ENCODE data around the gene NOC4L. TPM values are rescaled to one million over a fixed set of nuclear protein-coding genes. Genes with fewer than 3 reads are reported as not detected.

Gene NOC4L
- total RNA-seq, 1 experiment from 2014 or later = 41.4 TPM

DNA sequence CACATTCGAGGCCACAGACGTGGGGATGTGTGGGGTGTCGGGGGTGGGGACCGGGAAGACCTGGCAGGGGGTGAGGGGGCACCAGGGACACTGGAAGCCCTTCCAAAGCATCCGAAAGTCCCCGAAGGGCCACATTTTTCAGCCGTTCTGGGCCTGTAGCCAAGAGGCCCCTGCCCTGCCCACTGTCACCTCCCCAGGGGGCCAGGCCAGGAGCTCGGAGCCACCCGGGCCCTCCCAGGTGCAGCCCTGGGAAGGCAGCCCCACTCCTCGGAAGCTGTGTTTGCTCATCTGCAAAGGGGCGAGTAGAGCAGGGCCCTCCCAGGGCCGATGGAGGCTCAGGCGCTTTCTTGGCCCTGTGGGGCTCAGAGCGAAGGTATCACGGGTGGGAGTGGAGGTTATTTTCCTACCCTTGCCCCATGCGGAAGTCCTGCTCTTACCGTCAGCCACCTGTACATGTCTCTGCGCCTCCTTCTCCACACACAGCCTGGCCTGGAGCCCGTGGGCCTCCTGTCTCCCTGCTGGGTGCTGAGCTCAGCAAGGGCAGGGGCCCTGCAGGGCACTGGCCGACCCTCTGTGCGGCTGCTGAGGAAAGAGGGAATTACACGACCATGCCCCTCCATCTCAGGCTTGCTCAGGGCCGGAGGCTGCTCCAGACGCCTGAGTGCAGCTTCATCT lies 27.2 kb downstream of the NOC4L start:
- no peak overlapping the region for H3K27ac Mint-ChIP-seq
- peaks cover 23% of the 10 kb centered on the region for H3K27me3 Mint-ChIP-seq (ENCODE audit: low read depth)
- ChIA-PET CTCF (interaction anchor here (0.7 to 2.7 kb wide), 5 partner anchors 8 to 242 kb away, joined by 3 to 10 read pairs (median 5); no protein-coding TSS in a partner anchor), POLR2A (no interaction called here)
- DNase-seq (ENCODE audit: low spot score) (no peak), ATAC-seq (no peak)
- TF ChIP-seq ZNF396 (CRISPR knock-in tag; IDR thresholded peaks at IDR 0.05; ENCODE audit: borderline replicate concordance) (no peak), ZNF317 (CRISPR knock-in tag; IDR thresholded peaks at IDR 0.05; ENCODE audit: borderline replicate concordance, low read depth) (no peak), GTF2I (CRISPR knock-in tag; conservative IDR thresholded peaks at IDR 0.05) (no peak), IRF2 (CRISPR knock-in tag; IDR thresholded peaks at IDR 0.05; ENCODE audit: borderline replicate concordance, low read depth) (no peak)
- TF ChIP-seq, protein P1, sequence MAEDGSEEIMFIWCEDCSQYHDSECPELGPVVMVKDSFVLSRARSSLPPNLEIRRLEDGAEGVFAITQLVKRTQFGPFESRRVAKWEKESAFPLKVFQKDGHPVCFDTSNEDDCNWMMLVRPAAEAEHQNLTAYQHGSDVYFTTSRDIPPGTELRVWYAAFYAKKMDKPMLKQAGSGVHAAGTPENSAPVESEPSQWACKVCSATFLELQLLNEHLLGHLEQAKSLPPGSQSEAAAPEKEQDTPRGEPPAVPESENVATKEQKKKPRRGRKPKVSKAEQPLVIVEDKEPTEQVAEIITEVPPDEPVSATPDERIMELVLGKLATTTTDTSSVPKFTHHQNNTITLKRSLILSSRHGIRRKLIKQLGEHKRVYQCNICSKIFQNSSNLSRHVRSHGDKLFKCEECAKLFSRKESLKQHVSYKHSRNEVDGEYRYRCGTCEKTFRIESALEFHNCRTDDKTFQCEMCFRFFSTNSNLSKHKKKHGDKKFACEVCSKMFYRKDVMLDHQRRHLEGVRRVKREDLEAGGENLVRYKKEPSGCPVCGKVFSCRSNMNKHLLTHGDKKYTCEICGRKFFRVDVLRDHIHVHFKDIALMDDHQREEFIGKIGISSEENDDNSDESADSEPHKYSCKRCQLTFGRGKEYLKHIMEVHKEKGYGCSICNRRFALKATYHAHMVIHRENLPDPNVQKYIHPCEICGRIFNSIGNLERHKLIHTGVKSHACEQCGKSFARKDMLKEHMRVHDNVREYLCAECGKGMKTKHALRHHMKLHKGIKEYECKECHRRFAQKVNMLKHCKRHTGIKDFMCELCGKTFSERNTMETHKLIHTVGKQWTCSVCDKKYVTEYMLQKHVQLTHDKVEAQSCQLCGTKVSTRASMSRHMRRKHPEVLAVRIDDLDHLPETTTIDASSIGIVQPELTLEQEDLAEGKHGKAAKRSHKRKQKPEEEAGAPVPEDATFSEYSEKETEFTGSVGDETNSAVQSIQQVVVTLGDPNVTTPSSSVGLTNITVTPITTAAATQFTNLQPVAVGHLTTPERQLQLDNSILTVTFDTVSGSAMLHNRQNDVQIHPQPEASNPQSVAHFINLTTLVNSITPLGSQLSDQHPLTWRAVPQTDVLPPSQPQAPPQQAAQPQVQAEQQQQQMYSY (CRISPR knock-in tag; IDR thresholded peaks at IDR 0.05) = no peak
- TF ChIP-seq, protein P2, sequence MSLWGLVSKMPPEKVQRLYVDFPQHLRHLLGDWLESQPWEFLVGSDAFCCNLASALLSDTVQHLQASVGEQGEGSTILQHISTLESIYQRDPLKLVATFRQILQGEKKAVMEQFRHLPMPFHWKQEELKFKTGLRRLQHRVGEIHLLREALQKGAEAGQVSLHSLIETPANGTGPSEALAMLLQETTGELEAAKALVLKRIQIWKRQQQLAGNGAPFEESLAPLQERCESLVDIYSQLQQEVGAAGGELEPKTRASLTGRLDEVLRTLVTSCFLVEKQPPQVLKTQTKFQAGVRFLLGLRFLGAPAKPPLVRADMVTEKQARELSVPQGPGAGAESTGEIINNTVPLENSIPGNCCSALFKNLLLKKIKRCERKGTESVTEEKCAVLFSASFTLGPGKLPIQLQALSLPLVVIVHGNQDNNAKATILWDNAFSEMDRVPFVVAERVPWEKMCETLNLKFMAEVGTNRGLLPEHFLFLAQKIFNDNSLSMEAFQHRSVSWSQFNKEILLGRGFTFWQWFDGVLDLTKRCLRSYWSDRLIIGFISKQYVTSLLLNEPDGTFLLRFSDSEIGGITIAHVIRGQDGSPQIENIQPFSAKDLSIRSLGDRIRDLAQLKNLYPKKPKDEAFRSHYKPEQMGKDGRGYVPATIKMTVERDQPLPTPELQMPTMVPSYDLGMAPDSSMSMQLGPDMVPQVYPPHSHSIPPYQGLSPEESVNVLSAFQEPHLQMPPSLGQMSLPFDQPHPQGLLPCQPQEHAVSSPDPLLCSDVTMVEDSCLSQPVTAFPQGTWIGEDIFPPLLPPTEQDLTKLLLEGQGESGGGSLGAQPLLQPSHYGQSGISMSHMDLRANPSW (CRISPR knock-in tag; conservative IDR thresholded peaks at IDR 0.05; ENCODE audit: low read depth) = no peak
- no peaks in the 10 kb centered on the region for H3K4me1 Mint-ChIP-seq
- H3K9me3 Mint-ChIP-seq = peaks cover 7% of the 10 kb centered on the region
- no peak overlapping the region for H3K4me3 Mint-ChIP-seq
- H3K36me3 Mint-ChIP-seq = no peaks in the 10 kb centered on the region

DNA sequence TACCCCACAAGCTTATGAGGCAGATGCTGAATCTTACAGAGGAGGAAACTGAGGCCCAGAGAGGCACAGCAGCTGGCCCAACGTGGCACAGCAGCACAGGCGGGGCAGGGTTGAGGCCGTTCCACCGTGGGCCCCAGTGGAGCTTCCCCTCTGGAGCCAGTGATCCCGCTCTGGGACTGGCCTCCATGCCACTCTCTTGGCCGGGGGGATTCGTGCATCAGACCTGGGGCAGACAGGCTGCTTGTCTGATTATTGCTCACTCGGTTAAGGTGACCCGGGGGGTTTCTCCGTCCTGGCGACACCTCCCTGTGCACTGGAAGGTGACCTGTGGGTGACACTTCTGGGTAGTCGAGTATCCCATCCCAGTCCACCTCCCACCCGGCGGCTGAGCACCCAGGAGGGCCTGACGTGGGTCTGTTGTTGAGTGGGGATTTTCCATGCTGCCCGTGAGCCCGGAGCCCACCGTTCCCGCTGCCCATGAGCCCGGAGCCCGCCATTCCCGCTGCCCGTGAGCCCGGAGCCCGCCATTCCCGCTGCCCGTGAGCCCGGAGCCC lies 27.8 kb downstream of the NOC4L start:
- H3K36me3 Mint-ChIP-seq = no peaks in the 10 kb centered on the region
- ChIA-PET CTCF (interaction anchor here (0.7 to 2.7 kb wide), 4 partner anchors 8 to 22 kb away, joined by 3 to 10 read pairs (median 5); no protein-coding TSS in a partner anchor), POLR2A (no interaction called here)
- H3K27ac Mint-ChIP-seq = no peak overlapping the region
- TF ChIP-seq NFATC4 (CRISPR knock-in tag; IDR thresholded peaks at IDR 0.05) = no peak
- TF ChIP-seq, protein P3, sequence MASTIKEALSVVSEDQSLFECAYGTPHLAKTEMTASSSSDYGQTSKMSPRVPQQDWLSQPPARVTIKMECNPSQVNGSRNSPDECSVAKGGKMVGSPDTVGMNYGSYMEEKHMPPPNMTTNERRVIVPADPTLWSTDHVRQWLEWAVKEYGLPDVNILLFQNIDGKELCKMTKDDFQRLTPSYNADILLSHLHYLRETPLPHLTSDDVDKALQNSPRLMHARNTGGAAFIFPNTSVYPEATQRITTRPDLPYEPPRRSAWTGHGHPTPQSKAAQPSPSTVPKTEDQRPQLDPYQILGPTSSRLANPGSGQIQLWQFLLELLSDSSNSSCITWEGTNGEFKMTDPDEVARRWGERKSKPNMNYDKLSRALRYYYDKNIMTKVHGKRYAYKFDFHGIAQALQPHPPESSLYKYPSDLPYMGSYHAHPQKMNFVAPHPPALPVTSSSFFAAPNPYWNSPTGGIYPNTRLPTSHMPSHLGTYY (CRISPR knock-in tag; IDR thresholded peaks at IDR 0.05) = no peak
- DNase-seq (ENCODE audit: low spot score) = no peak
- peaks cover 3% of the 10 kb centered on the region for H3K9me3 Mint-ChIP-seq
- no peaks in the 10 kb centered on the region for H3K4me1 Mint-ChIP-seq
- no peak for ATAC-seq
- H3K4me3 Mint-ChIP-seq = no peak overlapping the region
- H3K27me3 Mint-ChIP-seq (ENCODE audit: low read depth) = peaks cover 25% of the 10 kb centered on the region

DNA sequence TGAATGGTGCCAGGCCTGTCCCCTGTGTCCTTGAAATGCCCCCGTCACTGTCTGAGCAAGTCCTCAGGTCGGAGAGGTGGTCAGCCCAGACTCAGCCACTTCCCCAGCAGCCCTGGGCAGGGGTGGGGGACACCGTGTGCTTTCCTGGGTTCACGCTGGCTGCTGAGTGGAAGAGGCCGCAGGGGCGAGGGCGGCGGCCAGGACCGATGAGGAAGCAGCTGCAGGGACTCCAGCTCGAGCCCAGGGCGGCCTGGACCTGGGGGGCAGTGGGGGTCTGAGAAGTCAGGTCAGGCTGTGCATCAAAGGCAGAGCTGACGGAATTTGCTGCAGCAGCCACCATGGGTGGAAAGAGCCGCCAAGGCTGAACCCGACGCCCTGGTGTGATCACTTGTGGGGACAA lies 28.4 kb downstream of the NOC4L start:
- H3K4me1 Mint-ChIP-seq = no peaks in the 10 kb centered on the region
- ChIA-PET CTCF (interaction anchor here (2.7 kb wide), 1 partner anchor 19 kb away, joined by 10 read pairs; no protein-coding TSS in a partner anchor), POLR2A (no interaction called here)
- H3K36me3 Mint-ChIP-seq = no peaks in the 10 kb centered on the region
- no peak overlapping the region for H3K27ac Mint-ChIP-seq
- H3K4me3 Mint-ChIP-seq = no peak overlapping the region
- H3K9me3 Mint-ChIP-seq = no peaks in the 10 kb centered on the region
- ATAC-seq (no peak), DNase-seq (ENCODE audit: low spot score) (no peak)
- peaks cover 22% of the 10 kb centered on the region for H3K27me3 Mint-ChIP-seq (ENCODE audit: low read depth)
- TF ChIP-seq HMGA2 (CRISPR knock-in tag; IDR thresholded peaks at IDR 0.05) = no peak
- TF ChIP-seq ZNF423 (CRISPR knock-in tag; IDR thresholded peaks at IDR 0.05) = no peak
- TF ChIP-seq NR2C2 (CRISPR knock-in tag; IDR thresholded peaks at IDR 0.05) = no peak
- no peak for TF ChIP-seq SOX15 (CRISPR knock-in tag; IDR thresholded peaks at IDR 0.05)
- TF ChIP-seq ZNF263 (CRISPR knock-in tag; IDR thresholded peaks at IDR 0.05; ENCODE audit: low read depth) = no peak
- no peak for TF ChIP-seq ESRRA (CRISPR knock-in tag; IDR thresholded peaks at IDR 0.05; ENCODE audit: borderline replicate concordance)
- TF ChIP-seq FOXJ3 (CRISPR knock-in tag; IDR thresholded peaks at IDR 0.05; ENCODE audit: borderline replicate concordance) = no peak
- TF ChIP-seq NFYB (CRISPR knock-in tag; conservative IDR thresholded peaks at IDR 0.05; ENCODE audit: low read depth) = no peak
- TF ChIP-seq, protein P4, sequence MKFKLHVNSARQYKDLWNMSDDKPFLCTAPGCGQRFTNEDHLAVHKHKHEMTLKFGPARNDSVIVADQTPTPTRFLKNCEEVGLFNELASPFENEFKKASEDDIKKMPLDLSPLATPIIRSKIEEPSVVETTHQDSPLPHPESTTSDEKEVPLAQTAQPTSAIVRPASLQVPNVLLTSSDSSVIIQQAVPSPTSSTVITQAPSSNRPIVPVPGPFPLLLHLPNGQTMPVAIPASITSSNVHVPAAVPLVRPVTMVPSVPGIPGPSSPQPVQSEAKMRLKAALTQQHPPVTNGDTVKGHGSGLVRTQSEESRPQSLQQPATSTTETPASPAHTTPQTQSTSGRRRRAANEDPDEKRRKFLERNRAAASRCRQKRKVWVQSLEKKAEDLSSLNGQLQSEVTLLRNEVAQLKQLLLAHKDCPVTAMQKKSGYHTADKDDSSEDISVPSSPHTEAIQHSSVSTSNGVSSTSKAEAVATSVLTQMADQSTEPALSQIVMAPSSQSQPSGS (CRISPR knock-in tag; IDR thresholded peaks at IDR 0.05; ENCODE audit: borderline replicate concordance, low read depth) = no peak
- TF ChIP-seq SMAD4 (CRISPR knock-in tag; IDR thresholded peaks at IDR 0.05) = no peak
- TF ChIP-seq, protein P5, sequence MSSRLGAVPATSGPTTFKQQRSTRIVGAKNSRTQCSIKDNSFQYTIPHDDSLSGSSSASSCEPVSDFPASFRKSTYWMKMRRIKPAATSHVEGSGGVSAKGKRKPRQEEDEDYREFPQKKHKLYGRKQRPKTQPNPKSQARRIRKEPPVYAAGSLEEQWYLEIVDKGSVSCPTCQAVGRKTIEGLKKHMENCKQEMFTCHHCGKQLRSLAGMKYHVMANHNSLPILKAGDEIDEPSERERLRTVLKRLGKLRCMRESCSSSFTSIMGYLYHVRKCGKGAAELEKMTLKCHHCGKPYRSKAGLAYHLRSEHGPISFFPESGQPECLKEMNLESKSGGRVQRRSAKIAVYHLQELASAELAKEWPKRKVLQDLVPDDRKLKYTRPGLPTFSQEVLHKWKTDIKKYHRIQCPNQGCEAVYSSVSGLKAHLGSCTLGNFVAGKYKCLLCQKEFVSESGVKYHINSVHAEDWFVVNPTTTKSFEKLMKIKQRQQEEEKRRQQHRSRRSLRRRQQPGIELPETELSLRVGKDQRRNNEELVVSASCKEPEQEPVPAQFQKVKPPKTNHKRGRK (CRISPR knock-in tag; IDR thresholded peaks at IDR 0.05; ENCODE audit: borderline replicate concordance) = no peak
- no peak for TF ChIP-seq ATF1 (CRISPR knock-in tag; IDR thresholded peaks at IDR 0.05)
